PC-9 (cell line): ENCODE results near the gene DGCR6L. TPM values are rescaled to one million over a fixed set of nuclear protein-coding genes. Genes with fewer than 3 reads are reported as not detected.
"Not testable (repeated sequence)": the region's sequence is repeated elsewhere in the genome, so short reads cannot be mapped to it uniquely, and the experiment has no call there.

Source experiments
- Bru-seq: library from RNA; stranded (reverse); fragments of 400-500 nt; gene quantifications from one replicate; lab custom pipeline; 2021; lab: Mats Ljungman, UMichigan
- BruChase-seq, 2 experiments: library from RNA; stranded (reverse); fragments of 400-500 nt; gene quantifications; one replicate each; lab custom pipeline; 2021; lab: Mats Ljungman, UMichigan
- BruUV-seq: library from RNA; stranded (reverse); fragments of 400-500 nt; replicated peaks from 2 replicates; lab custom pipeline; 2021; lab: Mats Ljungman, UMichigan
- CTCF ChIA-PET: fragments of 300-600 bp; sonication (Branson Sonifier 250); formaldehyde crosslinking; loops from one replicate; lab custom pipeline; 2022; ENCODE audit warnings: antibody characterized with exemption; lab: Charles Lee
- POLR2A ChIA-PET: fragments of 300-600 bp; sonication (Branson Sonifier 250); formaldehyde crosslinking; loops from one replicate; lab custom pipeline; 2022; ENCODE audit warnings: antibody characterized with exemption; ENCODE audit not compliant: unreplicated experiment; lab: Charles Lee
- DNase-seq, 2 experiments: peaks; one replicate each; pipeline versions ENCODE4 v3.0.0 to v3.0.0-alpha.2; 2015 to 2022; ENCODE audit warnings: mixed read lengths in 1 of 2
- H2AFZ ChIP-seq: fragments of 200-600 bp; sonication (generic); 2 replicates; pipeline ENCODE4 v1.8.1; 2017; ENCODE audit warnings: antibody characterized with exemption
- H3F3A ChIP-seq: fragments of 200-600 bp; sonication (generic); 2 replicates; pipeline ENCODE4 v1.8.1; 2017; ENCODE audit warnings: antibody characterized with exemption, mild to moderate bottlenecking, low read depth; ENCODE audit not compliant: insufficient read depth
- H3K27ac ChIP-seq: fragments of 200-600 bp; sonication (generic); 2 replicates; pipeline ENCODE4 v1.6.1; 2016; ENCODE audit warnings: mixed run types
- H3K27me3 ChIP-seq: fragments of 200-600 bp; sonication (generic); 2 replicates; pipeline ENCODE4 v1.6.1; 2016; ENCODE audit warnings: low read depth, mixed run types; ENCODE audit not compliant: insufficient read depth
- H3K36me3 ChIP-seq: fragments of 200-600 bp; sonication (generic); 2 replicates; pipeline ENCODE4 v1.6.1; 2016; ENCODE audit warnings: low read depth, mixed run types
- H3K4me1 ChIP-seq: fragments of 200-600 bp; sonication (generic); replicated peaks from 2 replicates; pipeline ENCODE4 v1.6.1; 2016; ENCODE audit warnings: mixed run types; ENCODE audit not compliant: insufficient read depth
- H3K4me2 ChIP-seq: fragments of 200-600 bp; sonication (generic); 2 replicates; pipeline ENCODE4 v1.6.1; 2017; ENCODE audit warnings: mixed run types
- H3K4me3 ChIP-seq: fragments of 200-600 bp; sonication (generic); 2 replicates; pipeline ENCODE4 v1.6.1; 2016; ENCODE audit warnings: mixed run types
- H3K79me2 ChIP-seq: fragments of 200-600 bp; sonication (generic); 2 replicates; pipeline ENCODE4 v1.6.1; 2017; ENCODE audit warnings: low read depth, mixed run types
- H3K9me2 ChIP-seq: fragments of 200-600 bp; sonication (generic); 2 replicates; pipeline ENCODE4 v1.8.1; 2017; ENCODE audit warnings: mild to moderate bottlenecking; ENCODE audit not compliant: insufficient read depth
- H3K9me3 ChIP-seq: fragments of 200-600 bp; sonication (generic); 2 replicates; pipeline ENCODE4 v1.8.1; 2016; ENCODE audit warnings: low read depth; ENCODE audit not compliant: insufficient read depth
- H4K20me1 ChIP-seq: fragments of 200-600 bp; sonication (generic); 2 replicates; pipeline ENCODE4 v1.8.1; 2017; ENCODE audit not compliant: insufficient read depth
- CTCF ChIP-seq: fragments of 200-600 bp; sonication (generic); conservative IDR thresholded peaks from 2 replicates; pipeline ENCODE4 v1.6.1; 2017; ENCODE audit warnings: mixed run types, antibody characterized with exemption, mild to moderate bottlenecking, moderate library complexity
- EZH2 ChIP-seq: fragments of 200-600 bp; sonication (generic); IDR thresholded peaks from 2 replicates; pipeline ENCODE4 v1.8.0; 2017; ENCODE audit warnings: antibody characterized with exemption, low read depth
- intact Hi-C: fragments of 100-400 bp; cut with micrococcal nuclease; formaldehyde crosslinking; loops from one replicate; pipeline ENCODE4 v1.10.0; 2022; ENCODE audit not compliant: unreplicated experiment
- long read RNA-seq: library from polyadenylated mRNA; stranded (forward); transcript quantifications from one replicate; pipeline ENCODE4 v2.0.0, GENCODE V29; 2022
- total RNA-seq: library from RNA; stranded (reverse); gene quantifications from 2 replicates; pipeline ENCODE4 v1.2.3, GENCODE V29; 2021

DGCR6L gene
- 37.6 and 46.0 TPM in 2 replicates for total RNA-seq
- percentile 40 among the genes with signal in this experiment for Bru-seq, nascent RNA
- percentile 53 among the genes with signal in this experiment for BruChase-seq, experiment 1, labeled RNA remaining after a 2-hour chase
- BruChase-seq, experiment 2, labeled RNA remaining after a 6-hour chase = percentile 47 among the genes with signal in this experiment
- long read RNA-seq, transcript DGCR6L-201 (5 exons, 1,154 nt) = major isoform, 87 of 104 reads
- long read RNA-seq, partial matches to known transcripts = 13 of 104 reads
- long read RNA-seq, other reads (novel, unspliced or antisense) = 3 of 104 reads

GRCh38 chr22:20319745-20320658 lies at the start of gene DGCR6L:
TSS of gene DGCR6L (minus strand) at chr22:20320060. CDS start at chr22:20319988, 72 bp downstream.
- intact Hi-C loops = no loop called here
- peak; percentile 72 to 91 for DNase-seq
- no peaks in the 10 kb centered on the region for H3K36me3 ChIP-seq
- no peaks in the 10 kb centered on the region for H3K9me3 ChIP-seq
- TF ChIP-seq EZH2 (no peak), CTCF (no peak)
- H2AFZ ChIP-seq = peak within 1 kb of the TSS; percentile 82
- BruUV-seq = TSS peak; percentile 58
- peak within 1 kb of the TSS; percentile 45; the same call in 1 of the 2 replicates for H3K27ac ChIP-seq
- H3K79me2 ChIP-seq = peaks cover 2% of the 10 kb centered on the region; the same call in 1 of the 2 replicates
- no peaks in the 10 kb centered on the region for H4K20me1 ChIP-seq
- no peaks in the 10 kb centered on the region for H3K9me2 ChIP-seq
- ChIA-PET POLR2A (interaction anchor here (0.7 kb wide), 1 partner anchor 384 kb away, joined by 3 read pairs; no protein-coding TSS in a partner anchor), CTCF (interaction anchor here (0.6 kb wide), 1 partner anchor 62 kb away, joined by 3 read pairs; no protein-coding TSS in a partner anchor)
- peaks cover 3% of the 10 kb centered on the region; the same call in 1 of the 2 replicates for H3K4me1 ChIP-seq
- no peaks in the 10 kb centered on the region for H3F3A ChIP-seq
- H3K4me2 ChIP-seq = peak within 1 kb of the TSS; percentile 82
- H3K27me3 ChIP-seq = no peaks in the 10 kb centered on the region
- peak within 1 kb of the TSS; percentile 88 for H3K4me3 ChIP-seq

- H3K9me2 ChIP-seq, H3K4me3 ChIP-seq, H3K9me3 ChIP-seq, POLR2A ChIA-PET, CTCF ChIA-PET, BruUV-seq, intact Hi-C loops, H4K20me1 ChIP-seq, DNase-seq, H3K27me3 ChIP-seq, H3K27ac ChIP-seq, H3K79me2 ChIP-seq, H3K4me2 ChIP-seq, H2AFZ ChIP-seq, H3K36me3 ChIP-seq, H3F3A ChIP-seq, H3K4me1 ChIP-seq: not testable (repeated sequence)
Measured at GRCh38 chr22:20368875-20369274, 49.0 kb upstream of the DGCR6L start.

GRCh38 chr22:20366841-20367240 lies 47.0 kb upstream of the DGCR6L start:
- H3K9me2 ChIP-seq, POLR2A ChIA-PET, intact Hi-C loops, DNase-seq, H3K4me3 ChIP-seq, H3K4me1 ChIP-seq, H3K36me3 ChIP-seq, CTCF ChIA-PET, BruUV-seq, H4K20me1 ChIP-seq, H3K79me2 ChIP-seq, H3K4me2 ChIP-seq, H3K27ac ChIP-seq, H3K9me3 ChIP-seq, H3K27me3 ChIP-seq, H2AFZ ChIP-seq, H3F3A ChIP-seq: not testable (repeated sequence)

- intact Hi-C loops, H3K27ac ChIP-seq, H3K4me2 ChIP-seq, POLR2A ChIA-PET, BruUV-seq, H3K4me3 ChIP-seq, H3K36me3 ChIP-seq, H3F3A ChIP-seq, H3K27me3 ChIP-seq, H2AFZ ChIP-seq, CTCF ChIA-PET, H3K9me3 ChIP-seq, H3K79me2 ChIP-seq, H4K20me1 ChIP-seq, H3K4me1 ChIP-seq, DNase-seq, H3K9me2 ChIP-seq: not testable (repeated sequence)
Measured at GRCh38 chr22:20364335-20365260, 44.7 kb upstream of the DGCR6L start.

- H3K4me3 ChIP-seq, H3K27ac ChIP-seq, H4K20me1 ChIP-seq, H3K4me1 ChIP-seq, H3K9me3 ChIP-seq, H3K27me3 ChIP-seq, H3K79me2 ChIP-seq, H3F3A ChIP-seq, H3K36me3 ChIP-seq, POLR2A ChIA-PET, intact Hi-C loops, BruUV-seq, CTCF ChIA-PET, DNase-seq, H3K4me2 ChIP-seq, H2AFZ ChIP-seq, H3K9me2 ChIP-seq: not testable (repeated sequence)
Measured at GRCh38 chr22:20362403-20362802, 42.5 kb upstream of the DGCR6L start.
